ENCODE measurements around the gene MRPS11.

MRPS11 gene

GRCh38 chr15:88489321-88489720 lies 21.8 kb downstream of the MRPS11 start:
- no peaks in the 10 kb centered on the region for H3K36me3 Mint-ChIP-seq (ENCODE audit: low read depth)
- no peak overlapping the region for H3K4me3 Mint-ChIP-seq
- H3K4me1 Mint-ChIP-seq (ENCODE audit: low read depth): no peaks in the 10 kb centered on the region
- no peaks in the 10 kb centered on the region for H3K27me3 Mint-ChIP-seq (ENCODE audit: low read depth)
- no peak for DNase-seq (ENCODE audit: low spot score)
- no peak overlapping the region for H3K27ac Mint-ChIP-seq
- no peaks in the 10 kb centered on the region for H3K9me3 Mint-ChIP-seq

GRCh38 chr15:88490036-88490435 lies 22.5 kb downstream of the MRPS11 start:
- no peak for DNase-seq (ENCODE audit: low spot score)
- H3K4me1 Mint-ChIP-seq (ENCODE audit: low read depth): no peaks in the 10 kb centered on the region
- H3K36me3 Mint-ChIP-seq (ENCODE audit: low read depth): no peaks in the 10 kb centered on the region
- H3K9me3 Mint-ChIP-seq: no peaks in the 10 kb centered on the region
- no peak overlapping the region for H3K4me3 Mint-ChIP-seq
- H3K27ac Mint-ChIP-seq: no peak overlapping the region
- H3K27me3 Mint-ChIP-seq (ENCODE audit: low read depth): no peaks in the 10 kb centered on the region

DNA sequence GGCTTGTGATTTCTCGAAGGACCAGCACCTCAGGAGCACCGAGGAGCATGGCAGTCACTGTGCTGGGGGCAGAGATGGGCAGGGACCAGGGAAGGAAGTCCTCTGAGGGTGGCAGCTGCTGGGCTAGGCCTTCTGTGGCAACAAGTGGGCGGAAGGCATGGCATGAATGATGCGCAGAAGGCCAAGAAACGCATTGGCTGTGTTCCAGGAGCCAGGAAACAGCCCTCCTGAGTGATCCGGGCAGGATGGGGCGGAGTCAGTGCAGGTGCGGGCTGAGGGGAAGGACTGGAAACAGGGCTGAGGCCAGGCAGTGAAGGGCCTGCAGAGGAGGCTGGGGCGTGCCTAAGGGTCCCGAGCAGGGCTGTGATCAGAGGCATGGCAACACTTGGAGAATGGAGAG lies 23.6 kb downstream of the MRPS11 start:
- H3K9me3 Mint-ChIP-seq: no peaks in the 10 kb centered on the region
- H3K36me3 Mint-ChIP-seq (ENCODE audit: low read depth): no peaks in the 10 kb centered on the region
- no peaks in the 10 kb centered on the region for H3K27me3 Mint-ChIP-seq (ENCODE audit: low read depth)
- H3K27ac Mint-ChIP-seq: no peak overlapping the region
- no peaks in the 10 kb centered on the region for H3K4me1 Mint-ChIP-seq (ENCODE audit: low read depth)
- no peak for DNase-seq (ENCODE audit: low spot score)
- no peak overlapping the region for H3K4me3 Mint-ChIP-seq

GRCh38 chr15:88493844-88494243 lies 26.3 kb downstream of the MRPS11 start:
- Mint-ChIP-seq H3K9me3 (no peaks in the 10 kb centered on the region), H3K4me1 (ENCODE audit: low read depth) (no peaks in the 10 kb centered on the region), H3K27ac (no peak overlapping the region), H3K4me3 (no peak overlapping the region), H3K36me3 (ENCODE audit: low read depth) (no peaks in the 10 kb centered on the region), H3K27me3 (ENCODE audit: low read depth) (no peaks in the 10 kb centered on the region)
- no peak for DNase-seq (ENCODE audit: low spot score)

- Mint-ChIP-seq H3K9me3 (no peaks in the 10 kb centered on the region), H3K36me3 (ENCODE audit: low read depth) (no peaks in the 10 kb centered on the region), H3K27me3 (ENCODE audit: low read depth) (no peaks in the 10 kb centered on the region), H3K27ac (no peak overlapping the region), H3K4me3 (no peak overlapping the region), H3K4me1 (ENCODE audit: low read depth) (no peaks in the 10 kb centered on the region)
- DNase-seq (ENCODE audit: low spot score): no peak
Observed at GRCh38 chr15:88497109-88497765, 29.7 kb downstream of the MRPS11 start.

DNA sequence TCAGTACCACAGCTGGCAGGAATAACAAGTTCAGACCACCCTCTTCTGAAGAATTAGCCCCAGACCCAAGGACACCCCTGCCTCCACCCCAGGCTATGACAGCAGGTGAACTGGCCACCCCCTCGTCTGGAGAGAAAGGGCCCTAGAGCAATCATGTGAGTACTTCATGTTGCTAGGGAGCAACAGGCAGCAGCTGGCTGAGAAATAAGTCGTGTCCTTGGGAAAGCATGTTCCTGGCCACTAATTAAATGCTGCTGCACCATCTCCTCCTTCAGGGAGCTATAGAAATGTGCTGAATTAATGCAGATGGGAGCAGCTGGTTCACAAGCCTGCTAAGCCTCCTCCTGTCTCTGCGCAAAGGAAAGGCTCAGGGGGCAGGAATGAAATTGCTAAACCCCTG lies 31.5 kb downstream of the MRPS11 start:
- Mint-ChIP-seq H3K36me3 (ENCODE audit: low read depth) (no peaks in the 10 kb centered on the region), H3K27me3 (ENCODE audit: low read depth) (no peaks in the 10 kb centered on the region), H3K4me3 (no peak overlapping the region), H3K27ac (no peak overlapping the region), H3K9me3 (no peaks in the 10 kb centered on the region), H3K4me1 (ENCODE audit: low read depth) (no peaks in the 10 kb centered on the region)
- no peak for DNase-seq (ENCODE audit: low spot score)

DNA sequence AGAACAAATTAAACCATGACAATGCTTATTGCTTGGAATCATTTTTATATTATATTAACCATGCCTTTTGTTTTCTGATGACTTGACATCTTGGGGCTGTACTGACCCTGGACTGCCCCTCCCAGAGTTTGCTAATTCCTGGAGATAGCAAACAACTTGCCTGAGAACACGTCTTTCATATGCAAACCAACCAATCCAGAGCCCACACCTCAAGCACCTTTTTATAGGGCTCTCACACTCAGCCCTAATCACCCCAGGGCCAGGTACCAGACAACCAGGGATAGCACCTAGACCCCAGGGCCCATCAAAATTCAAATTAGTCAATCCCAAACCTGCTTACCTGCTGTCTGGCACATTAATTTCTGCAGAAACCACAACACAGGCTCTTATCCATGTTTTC lies 36.9 kb downstream of the MRPS11 start:
- no peak for DNase-seq (ENCODE audit: low spot score)
- no peaks in the 10 kb centered on the region for H3K4me1 Mint-ChIP-seq (ENCODE audit: low read depth)
- H3K27ac Mint-ChIP-seq: no peak overlapping the region
- no peaks in the 10 kb centered on the region for H3K9me3 Mint-ChIP-seq
- H3K4me3 Mint-ChIP-seq: no peak overlapping the region
- no peaks in the 10 kb centered on the region for H3K36me3 Mint-ChIP-seq (ENCODE audit: low read depth)
- no peaks in the 10 kb centered on the region for H3K27me3 Mint-ChIP-seq (ENCODE audit: low read depth)

GRCh38 chr15:88505721-88506120 lies 38.2 kb downstream of the MRPS11 start:
- Mint-ChIP-seq H3K4me1 (ENCODE audit: low read depth) (peaks cover 5% of the 10 kb centered on the region), H3K9me3 (no peaks in the 10 kb centered on the region), H3K36me3 (ENCODE audit: low read depth) (peaks cover 4% of the 10 kb centered on the region), H3K27me3 (ENCODE audit: low read depth) (no peaks in the 10 kb centered on the region), H3K4me3 (no peak overlapping the region), H3K27ac (no peak overlapping the region)
- no peak for DNase-seq (ENCODE audit: low spot score)

DNA sequence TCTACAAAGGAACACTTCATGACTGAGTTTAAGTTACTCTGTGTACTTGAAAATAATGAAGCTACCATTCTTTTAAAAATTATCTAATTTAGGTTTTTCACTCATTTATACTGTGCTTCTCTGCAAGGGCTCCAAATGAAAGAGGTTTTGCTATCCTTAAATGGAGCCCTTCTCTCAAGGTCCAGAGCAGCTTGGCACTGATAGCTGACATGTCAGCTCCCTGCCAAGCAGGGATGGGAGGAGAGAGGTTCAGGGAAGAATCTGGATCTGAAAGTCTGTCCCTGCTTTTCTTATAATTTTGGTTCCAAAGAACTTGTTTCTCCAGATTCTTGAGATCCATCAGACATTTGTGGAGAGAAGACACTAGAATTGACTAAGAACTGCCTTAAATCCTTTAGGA lies 39.1 kb downstream of the MRPS11 start:
- no peak overlapping the region for H3K27ac Mint-ChIP-seq
- H3K4me3 Mint-ChIP-seq: no peak overlapping the region
- no peaks in the 10 kb centered on the region for H3K27me3 Mint-ChIP-seq (ENCODE audit: low read depth)
- no peak for DNase-seq (ENCODE audit: low spot score)
- peaks cover 4% of the 10 kb centered on the region for H3K36me3 Mint-ChIP-seq (ENCODE audit: low read depth)
- no peaks in the 10 kb centered on the region for H3K9me3 Mint-ChIP-seq
- H3K4me1 Mint-ChIP-seq (ENCODE audit: low read depth): peaks cover 5% of the 10 kb centered on the region

- Mint-ChIP-seq H3K9me3 (no peaks in the 10 kb centered on the region), H3K4me1 (ENCODE audit: low read depth) (peaks cover 5% of the 10 kb centered on the region), H3K27ac (no peak overlapping the region), H3K27me3 (ENCODE audit: low read depth) (no peaks in the 10 kb centered on the region), H3K36me3 (ENCODE audit: low read depth) (peaks cover 4% of the 10 kb centered on the region), H3K4me3 (no peak overlapping the region)
- no peak for DNase-seq (ENCODE audit: low spot score)
Observed at GRCh38 chr15:88509321-88509720, 41.8 kb downstream of the MRPS11 start.

DNA sequence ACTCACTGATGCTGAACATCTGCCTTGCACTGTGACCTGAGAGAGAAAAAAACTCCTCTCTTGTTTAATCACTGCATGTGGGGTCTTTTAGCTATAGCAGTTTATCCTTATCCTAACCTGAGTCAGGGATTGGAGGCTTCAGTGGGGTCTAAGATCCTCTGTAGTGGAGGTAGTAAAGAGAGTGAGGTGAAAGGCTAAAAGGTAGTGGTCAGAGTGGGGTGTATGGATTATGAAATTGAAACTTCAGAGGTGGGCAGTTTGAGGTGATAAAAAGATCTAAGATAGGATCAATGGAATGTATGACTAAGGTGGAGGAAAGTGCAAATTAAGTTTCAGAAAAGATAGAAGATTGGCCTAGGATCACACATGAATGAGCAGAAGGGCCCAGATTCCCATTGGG lies 42.5 kb downstream of the MRPS11 start:
- H3K4me1 Mint-ChIP-seq (ENCODE audit: low read depth): peaks cover 5% of the 10 kb centered on the region
- no peak overlapping the region for H3K27ac Mint-ChIP-seq
- peaks cover 4% of the 10 kb centered on the region for H3K36me3 Mint-ChIP-seq (ENCODE audit: low read depth)
- H3K27me3 Mint-ChIP-seq (ENCODE audit: low read depth): no peaks in the 10 kb centered on the region
- H3K4me3 Mint-ChIP-seq: no peak overlapping the region
- DNase-seq (ENCODE audit: low spot score): no peak
- no peaks in the 10 kb centered on the region for H3K9me3 Mint-ChIP-seq

GRCh38 chr15:88511161-88511560 lies 43.7 kb downstream of the MRPS11 start:
- H3K36me3 Mint-ChIP-seq (ENCODE audit: low read depth): peaks cover 4% of the 10 kb centered on the region
- H3K4me3 Mint-ChIP-seq: no peak overlapping the region
- no peaks in the 10 kb centered on the region for H3K27me3 Mint-ChIP-seq (ENCODE audit: low read depth)
- DNase-seq (ENCODE audit: low spot score): no peak
- no peaks in the 10 kb centered on the region for H3K9me3 Mint-ChIP-seq
- no peak overlapping the region for H3K27ac Mint-ChIP-seq
- peaks cover 5% of the 10 kb centered on the region for H3K4me1 Mint-ChIP-seq (ENCODE audit: low read depth)

DNA sequence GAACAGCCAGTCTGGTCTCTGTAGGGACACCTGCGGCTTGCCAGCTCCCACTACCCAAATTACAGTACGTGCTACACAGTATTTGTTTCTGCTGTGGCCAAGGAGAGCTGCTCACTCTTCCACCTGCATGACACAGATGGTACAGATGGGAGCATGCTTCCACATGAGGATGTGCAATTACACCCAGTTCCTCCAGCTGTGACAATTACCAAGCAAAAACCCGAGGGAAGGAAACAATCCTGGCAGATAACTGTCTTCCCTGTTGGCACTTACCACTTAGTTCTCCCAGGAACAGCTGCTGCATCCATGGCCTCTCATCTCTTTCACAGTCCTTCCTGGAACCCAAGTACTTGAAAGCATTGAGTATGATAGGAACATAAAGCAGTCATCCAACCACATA lies 44.6 kb downstream of the MRPS11 start:
- Mint-ChIP-seq H3K4me3 (no peak overlapping the region), H3K27ac (no peak overlapping the region), H3K27me3 (ENCODE audit: low read depth) (no peaks in the 10 kb centered on the region), H3K4me1 (ENCODE audit: low read depth) (peaks cover 5% of the 10 kb centered on the region), H3K36me3 (ENCODE audit: low read depth) (peaks cover 4% of the 10 kb centered on the region), H3K9me3 (no peaks in the 10 kb centered on the region)
- DNase-seq (ENCODE audit: low spot score): no peak

GRCh38 chr15:88512601-88513000 lies 45.1 kb downstream of the MRPS11 start:
- H3K27me3 Mint-ChIP-seq (ENCODE audit: low read depth): no peaks in the 10 kb centered on the region
- peaks cover 5% of the 10 kb centered on the region for H3K4me1 Mint-ChIP-seq (ENCODE audit: low read depth)
- no peaks in the 10 kb centered on the region for H3K9me3 Mint-ChIP-seq
- peaks cover 4% of the 10 kb centered on the region for H3K36me3 Mint-ChIP-seq (ENCODE audit: low read depth)
- DNase-seq (ENCODE audit: low spot score): no peak
- H3K4me3 Mint-ChIP-seq: no peak overlapping the region
- H3K27ac Mint-ChIP-seq: no peak overlapping the region

- peaks cover 5% of the 10 kb centered on the region for H3K4me1 Mint-ChIP-seq (ENCODE audit: low read depth)
- no peaks in the 10 kb centered on the region for H3K9me3 Mint-ChIP-seq
- no peak overlapping the region for H3K4me3 Mint-ChIP-seq
- H3K27ac Mint-ChIP-seq: no peak overlapping the region
- no peak for DNase-seq (ENCODE audit: low spot score)
- peaks cover 4% of the 10 kb centered on the region for H3K36me3 Mint-ChIP-seq (ENCODE audit: low read depth)
- no peaks in the 10 kb centered on the region for H3K27me3 Mint-ChIP-seq (ENCODE audit: low read depth)
Observed at GRCh38 chr15:88513195-88513594, 45.7 kb downstream of the MRPS11 start.

Measured in T-helper 2 cell treated with Interferon-gamma antibody and Interleukin-4, amounts not matched to agents 5 μg/mL and 100 μg/mL, for 36 hours (primary cell).